ENCODE measurements around the gene TRIM25. TPM values are rescaled to one million over a fixed set of nuclear protein-coding genes. Genes with fewer than 3 reads are reported as not detected.

TRIM25 gene
- total RNA-seq, 1 experiment from 2014 or later, result 135 TPM

DNA sequence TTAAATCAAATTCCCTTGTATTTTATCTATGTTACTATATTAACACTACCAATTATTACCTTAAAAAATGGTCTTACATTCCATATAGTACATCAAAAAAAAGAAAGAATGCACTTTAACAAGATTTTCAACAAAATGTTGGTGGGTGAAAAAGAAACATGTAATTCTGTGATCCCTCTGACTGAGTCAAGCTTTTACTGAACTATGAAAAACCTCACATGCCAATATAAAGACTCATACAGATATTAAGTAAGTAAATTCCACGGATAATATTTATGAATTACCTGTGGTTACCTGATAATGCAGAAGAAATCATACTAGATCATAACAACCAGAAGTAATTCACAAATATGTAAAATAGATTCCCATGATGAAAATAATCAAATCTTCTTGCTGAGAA is 34.6 kb upstream of the TRIM25 start:
- H3K27me3 ChIP-seq (ENCODE audit: insufficient read depth, low read length), result no peaks in the 10 kb centered on the region
- H3K9me3 ChIP-seq (ENCODE audit: control insufficient read depth in 1 of 2, insufficient read depth in 1 of 2, low read depth in 1 of 2, low read length in 2 of 2), result no peaks in the 10 kb centered on the region
- no peak overlapping the region for H3K4me2 ChIP-seq (ENCODE audit: low read length)
- H3K4me1 ChIP-seq (ENCODE audit: control insufficient read depth in 1 of 2, insufficient read depth in 2 of 2, low read length in 2 of 2), result no peaks in the 10 kb centered on the region
- no peak overlapping the region for H2AFZ ChIP-seq (ENCODE audit: low read depth, low read length, poor library complexity, severe bottlenecking)
- ChIA-PET RAD21 (ENCODE audit: low non-redundant PET in 1 of 2, low total read pairs in 2 of 2, uncharacterized antibody in 2 of 2, unreplicated experiment in 2 of 2) (no interaction called here), CTCF (no interaction called here), POLR2A (no interaction called here)
- no peak overlapping the region for H3K4me3 ChIP-seq (replicated peaks in 1 of 2; ENCODE audit: low read depth in 1 of 2, low read length in 2 of 2)
- no peak overlapping the region for H3K9ac ChIP-seq (ENCODE audit: low read length)
- no peak for ATAC-seq
- no peak for DNase-seq (ENCODE audit: low read depth, low spot score)
- no peak for TF ChIP-seq EZH2 (IDR thresholded peaks at IDR 0.05)
- no peak for TF ChIP-seq CBX3 (IDR thresholded peaks at IDR 0.05; ENCODE audit: low read depth)
- TF ChIP-seq ELF1 (IDR thresholded peaks at IDR 0.05; ENCODE audit: borderline replicate concordance, low read depth), result no peak
- TF ChIP-seq FOSL1 (IDR thresholded peaks at IDR 0.05; ENCODE audit: low read depth), result no peak
- TF ChIP-seq, protein P1, sequence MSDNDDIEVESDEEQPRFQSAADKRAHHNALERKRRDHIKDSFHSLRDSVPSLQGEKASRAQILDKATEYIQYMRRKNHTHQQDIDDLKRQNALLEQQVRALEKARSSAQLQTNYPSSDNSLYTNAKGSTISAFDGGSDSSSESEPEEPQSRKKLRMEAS (IDR thresholded peaks at IDR 0.05), result no peak
- TF ChIP-seq SIN3A (IDR thresholded peaks at IDR 0.05; ENCODE audit: low read depth), result no peak
- no peak for TF ChIP-seq POLR2AphosphoS5 (IDR thresholded peaks at IDR 0.05; ENCODE audit: low read depth, low read length)
- no peak for TF ChIP-seq EGR1 (IDR thresholded peaks at IDR 0.05; ENCODE audit: low read depth)
- TF ChIP-seq SP1 (IDR thresholded peaks at IDR 0.05; ENCODE audit: low read depth), result no peak
- no peak for TF ChIP-seq TCF7L2 (IDR thresholded peaks at IDR 0.05; ENCODE audit: borderline replicate concordance, extremely low read depth, insufficient read depth, insufficient read length)
- no peak for TF ChIP-seq JUND (IDR thresholded peaks at IDR 0.05)
- TF ChIP-seq ZBTB33 (IDR thresholded peaks at IDR 0.05; ENCODE audit: extremely low read depth, insufficient replicate concordance, low read length), result no peak
- TF ChIP-seq CTCF (IDR thresholded peaks at IDR 0.05 in 2 of 3, conservative IDR thresholded peaks at IDR 0.05 in 1 of 3; ENCODE audit: borderline replicate concordance in 1 of 3, insufficient read depth in 1 of 3, low read depth in 2 of 3, low read length in 2 of 3), result no peak
- TF ChIP-seq, protein P2, sequence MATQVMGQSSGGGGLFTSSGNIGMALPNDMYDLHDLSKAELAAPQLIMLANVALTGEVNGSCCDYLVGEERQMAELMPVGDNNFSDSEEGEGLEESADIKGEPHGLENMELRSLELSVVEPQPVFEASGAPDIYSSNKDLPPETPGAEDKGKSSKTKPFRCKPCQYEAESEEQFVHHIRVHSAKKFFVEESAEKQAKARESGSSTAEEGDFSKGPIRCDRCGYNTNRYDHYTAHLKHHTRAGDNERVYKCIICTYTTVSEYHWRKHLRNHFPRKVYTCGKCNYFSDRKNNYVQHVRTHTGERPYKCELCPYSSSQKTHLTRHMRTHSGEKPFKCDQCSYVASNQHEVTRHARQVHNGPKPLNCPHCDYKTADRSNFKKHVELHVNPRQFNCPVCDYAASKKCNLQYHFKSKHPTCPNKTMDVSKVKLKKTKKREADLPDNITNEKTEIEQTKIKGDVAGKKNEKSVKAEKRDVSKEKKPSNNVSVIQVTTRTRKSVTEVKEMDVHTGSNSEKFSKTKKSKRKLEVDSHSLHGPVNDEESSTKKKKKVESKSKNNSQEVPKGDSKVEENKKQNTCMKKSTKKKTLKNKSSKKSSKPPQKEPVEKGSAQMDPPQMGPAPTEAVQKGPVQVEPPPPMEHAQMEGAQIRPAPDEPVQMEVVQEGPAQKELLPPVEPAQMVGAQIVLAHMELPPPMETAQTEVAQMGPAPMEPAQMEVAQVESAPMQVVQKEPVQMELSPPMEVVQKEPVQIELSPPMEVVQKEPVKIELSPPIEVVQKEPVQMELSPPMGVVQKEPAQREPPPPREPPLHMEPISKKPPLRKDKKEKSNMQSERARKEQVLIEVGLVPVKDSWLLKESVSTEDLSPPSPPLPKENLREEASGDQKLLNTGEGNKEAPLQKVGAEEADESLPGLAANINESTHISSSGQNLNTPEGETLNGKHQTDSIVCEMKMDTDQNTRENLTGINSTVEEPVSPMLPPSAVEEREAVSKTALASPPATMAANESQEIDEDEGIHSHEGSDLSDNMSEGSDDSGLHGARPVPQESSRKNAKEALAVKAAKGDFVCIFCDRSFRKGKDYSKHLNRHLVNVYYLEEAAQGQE (IDR thresholded peaks at IDR 0.05; ENCODE audit: low read depth), result no peak
- no peak for TF ChIP-seq YY1 (IDR thresholded peaks at IDR 0.05; ENCODE audit: extremely low read depth, insufficient replicate concordance, low read depth, low read length)
- BruUV-seq (replicated peaks), result no TSS peak
- no peak overlapping the region for H3K27ac ChIP-seq (ENCODE audit: low read depth, low read length)
- H3K9me2 ChIP-seq (ENCODE audit: insufficient read depth), result no peaks in the 10 kb centered on the region
- H4K20me1 ChIP-seq (ENCODE audit: insufficient read depth), result no peaks in the 10 kb centered on the region
- H3K36me3 ChIP-seq (ENCODE audit: control insufficient read depth in 1 of 2, insufficient read depth in 2 of 2, low read length in 2 of 2), result peaks cover 42 to 51% of the 10 kb centered on the region in 2 experiments
- H3K79me2 ChIP-seq (ENCODE audit: insufficient read depth, low read length), result peaks cover 50% of the 10 kb centered on the region
- intact Hi-C loops (cut with micrococcal nuclease), result no loop called here

All from HCT116 (cell line).